Colonic mucosa (tissue), 4 donors: ENCODE data around the gene CHL1. TPM values are rescaled to one million over a fixed set of nuclear protein-coding genes. Genes with fewer than 3 reads are reported as not detected.

ENCODE experiments used
- DNase-seq: peaks from one replicate; pipeline ENCODE4 v3.0.0-alpha.2; 2020
- H3K27ac ChIP-seq: fragments of 200-600 bp; one replicate; pipeline ENCODE4 v1.8.0; 2021
- H3K27me3 ChIP-seq: fragments of 200-600 bp; one replicate; pipeline ENCODE4 v1.8.0; 2021
- H3K36me3 ChIP-seq: fragments of 200-600 bp; one replicate; pipeline ENCODE4 v1.8.0; 2021
- H3K4me1 ChIP-seq: fragments of 200-600 bp; one replicate; pipeline ENCODE4 v1.8.0; 2021; ENCODE audit warnings: mild to moderate bottlenecking
- H3K4me3 ChIP-seq: fragments of 200-600 bp; one replicate; pipeline ENCODE4 v1.8.0; 2021
- H3K9ac ChIP-seq, 2 donors: one replicate each; pipeline ENCODE4 v1.7.0; 2013; ENCODE audit warnings: control low read depth in 2 of 2, low read depth in 2 of 2, low read length in 2 of 2
- H3K9me3 ChIP-seq: fragments of 200-600 bp; one replicate; pipeline ENCODE4 v1.8.0; 2021
- intact Hi-C: fragments of 100-400 bp; cut with DNase I; formaldehyde crosslinking; loops from one replicate; pipeline ENCODE4 v1.14.1; 2022
- total RNA-seq, 2 donors: library from RNA; stranded (reverse); fragmentation: NEBNext Ultra II Directional in 1 of 2; extraction: Animal tissue kit (Norgen Biotek cat#: 25700) in 1 of 2; gene quantifications; one replicate each; pipeline ENCODE4 v1.2.1, GENCODE V29; 2021
- TF ChIP-seq, protein P1 (sequence below): fragments of 200-600 bp; IDR thresholded peaks from one replicate; pipeline ENCODE4 v1.8.0; 2022; ENCODE audit warnings: antibody characterized with exemption, mild to moderate bottlenecking
- donor health status: healthy.
- donor health status: DM: no; HTN: no; CAD: no.
- donor health status: DM: no; HTN: no; CAD: no.

The CHL1 gene
- total RNA-seq, 2 donors from 2014 or later: 2.9 to 7.5 TPM

DNA sequence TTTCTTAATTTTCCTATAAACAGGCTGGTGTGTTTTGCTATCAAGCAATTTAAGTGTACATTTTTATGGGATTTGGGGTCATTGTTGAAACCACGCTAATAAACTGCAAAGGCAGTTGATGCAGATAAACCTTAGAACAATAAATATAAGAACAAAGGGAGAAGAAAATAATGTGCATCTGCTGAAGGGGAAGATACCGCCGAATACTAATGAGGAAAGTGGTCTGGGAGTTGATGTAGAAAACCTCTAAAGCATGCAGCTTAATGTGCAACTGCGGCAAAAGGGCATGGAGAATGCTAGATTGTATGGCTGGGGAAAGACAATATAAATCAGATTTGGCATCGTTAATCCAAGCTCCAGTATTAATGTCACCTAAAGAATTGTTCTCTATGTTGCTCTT lies 29.8 kb upstream of the CHL1 start:
- intact Hi-C loops: no loop called here
- Histone ChIP-seq H3K9ac (no peak overlapping the region), H3K4me1 (no peaks in the 10 kb centered on the region), H3K4me3 (no peak overlapping the region), H3K9me3 (no peaks in the 10 kb centered on the region), H3K36me3 (no peaks in the 10 kb centered on the region), H3K27me3 (no peaks in the 10 kb centered on the region), H3K27ac (no peak overlapping the region)
- TF ChIP-seq, protein P1, sequence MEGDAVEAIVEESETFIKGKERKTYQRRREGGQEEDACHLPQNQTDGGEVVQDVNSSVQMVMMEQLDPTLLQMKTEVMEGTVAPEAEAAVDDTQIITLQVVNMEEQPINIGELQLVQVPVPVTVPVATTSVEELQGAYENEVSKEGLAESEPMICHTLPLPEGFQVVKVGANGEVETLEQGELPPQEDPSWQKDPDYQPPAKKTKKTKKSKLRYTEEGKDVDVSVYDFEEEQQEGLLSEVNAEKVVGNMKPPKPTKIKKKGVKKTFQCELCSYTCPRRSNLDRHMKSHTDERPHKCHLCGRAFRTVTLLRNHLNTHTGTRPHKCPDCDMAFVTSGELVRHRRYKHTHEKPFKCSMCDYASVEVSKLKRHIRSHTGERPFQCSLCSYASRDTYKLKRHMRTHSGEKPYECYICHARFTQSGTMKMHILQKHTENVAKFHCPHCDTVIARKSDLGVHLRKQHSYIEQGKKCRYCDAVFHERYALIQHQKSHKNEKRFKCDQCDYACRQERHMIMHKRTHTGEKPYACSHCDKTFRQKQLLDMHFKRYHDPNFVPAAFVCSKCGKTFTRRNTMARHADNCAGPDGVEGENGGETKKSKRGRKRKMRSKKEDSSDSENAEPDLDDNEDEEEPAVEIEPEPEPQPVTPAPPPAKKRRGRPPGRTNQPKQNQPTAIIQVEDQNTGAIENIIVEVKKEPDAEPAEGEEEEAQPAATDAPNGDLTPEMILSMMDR: no peak
- no peak for DNase-seq

DNA sequence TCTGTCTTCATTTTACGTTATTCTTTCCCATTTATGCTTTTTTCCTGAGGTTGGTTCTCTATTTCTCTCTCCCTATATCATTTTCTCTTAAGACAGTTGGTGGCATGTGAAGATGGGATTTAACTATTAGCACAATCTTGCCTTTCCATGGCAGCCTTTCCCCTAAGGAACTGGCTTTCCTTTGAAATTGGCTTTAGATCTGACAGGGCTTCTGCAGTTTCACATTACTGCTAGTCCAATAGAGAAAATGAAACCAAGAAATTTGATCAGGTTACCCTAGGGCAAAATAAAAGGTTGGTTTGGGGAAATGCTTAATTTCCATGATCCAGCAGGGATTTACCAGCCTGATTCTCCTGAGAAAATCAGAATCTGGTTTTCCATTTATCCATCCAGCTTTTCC lies 22.7 kb upstream of the CHL1 start:
- Histone ChIP-seq H3K36me3 (no peaks in the 10 kb centered on the region), H3K9ac (no peak overlapping the region), H3K4me3 (no peak overlapping the region), H3K9me3 (no peaks in the 10 kb centered on the region), H3K27ac (no peak overlapping the region), H3K27me3 (no peaks in the 10 kb centered on the region), H3K4me1 (no peaks in the 10 kb centered on the region)
- TF ChIP-seq, protein P1: no peak
- intact Hi-C loops: no loop called here
- no peak for DNase-seq

DNA sequence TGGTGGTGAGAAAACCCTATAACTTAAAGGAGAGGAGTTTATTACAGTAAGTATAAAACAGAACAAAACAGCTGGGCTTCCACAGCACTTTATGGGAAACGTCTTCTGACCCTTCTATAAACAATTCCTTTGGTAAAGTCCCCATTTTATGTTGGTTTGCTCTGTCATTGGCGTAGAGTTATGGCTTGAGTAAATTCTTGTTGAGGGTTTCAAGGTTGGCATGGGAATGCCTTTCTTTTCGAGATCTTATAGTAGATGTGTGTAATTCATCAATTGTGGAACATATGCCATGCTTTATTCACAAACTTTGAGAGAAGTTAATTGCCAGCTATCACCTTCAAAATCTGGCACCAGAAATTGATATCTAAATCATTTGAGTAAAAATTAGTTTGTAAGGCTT lies 11.6 kb upstream of the CHL1 start:
- Histone ChIP-seq H3K4me3 (no peak overlapping the region), H3K27me3 (no peaks in the 10 kb centered on the region), H3K36me3 (no peaks in the 10 kb centered on the region), H3K9me3 (no peaks in the 10 kb centered on the region), H3K27ac (no peak overlapping the region), H3K4me1 (no peaks in the 10 kb centered on the region), H3K9ac (no peak overlapping the region)
- intact Hi-C loops: no loop called here
- DNase-seq: no peak
- TF ChIP-seq, protein P1: no peak

DNA sequence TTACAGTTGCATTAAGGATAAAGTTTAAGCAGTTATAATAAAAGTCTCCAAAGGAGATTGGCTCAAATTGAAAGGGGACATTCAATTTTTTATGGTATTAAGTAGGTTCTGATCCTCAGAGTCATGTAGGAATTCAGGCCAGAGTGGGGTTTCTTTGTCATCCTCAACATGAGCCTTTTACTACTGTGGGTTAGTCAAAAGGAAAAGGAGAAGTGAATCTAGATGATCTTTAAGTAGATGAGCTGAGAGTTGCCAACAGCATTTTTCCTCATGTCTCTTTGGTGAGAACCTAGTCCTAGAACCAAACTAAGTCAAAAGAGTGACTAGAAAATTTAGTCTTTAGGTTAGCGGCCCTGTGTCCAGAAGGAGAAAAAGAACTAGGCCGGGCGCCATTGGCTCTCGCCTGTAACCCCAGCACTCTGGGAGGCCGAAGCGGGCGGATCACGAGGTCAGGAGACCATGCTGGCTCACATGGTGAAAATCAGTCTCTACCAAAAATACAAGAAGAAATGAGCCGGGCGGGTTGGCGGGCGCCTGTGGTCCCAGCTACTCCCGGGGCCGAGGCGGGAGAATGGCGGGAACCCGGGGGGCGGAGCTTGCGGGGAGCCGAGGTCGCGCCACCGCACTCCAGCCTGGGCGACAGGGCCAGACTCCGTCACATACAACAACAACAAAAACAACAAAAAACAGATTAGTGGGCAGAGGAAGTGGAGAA lies 4.2 kb upstream of the CHL1 start:
- Histone ChIP-seq H3K9ac (no peak overlapping the region), H3K36me3 (no peaks in the 10 kb centered on the region), H3K27me3 (peaks cover 4% of the 10 kb centered on the region), H3K4me1 (no peaks in the 10 kb centered on the region), H3K9me3 (no peaks in the 10 kb centered on the region), H3K27ac (no peak overlapping the region), H3K4me3 (no peak overlapping the region)
- no peak for DNase-seq
- TF ChIP-seq, protein P1: no peak
- intact Hi-C loops: no loop called here

DNA sequence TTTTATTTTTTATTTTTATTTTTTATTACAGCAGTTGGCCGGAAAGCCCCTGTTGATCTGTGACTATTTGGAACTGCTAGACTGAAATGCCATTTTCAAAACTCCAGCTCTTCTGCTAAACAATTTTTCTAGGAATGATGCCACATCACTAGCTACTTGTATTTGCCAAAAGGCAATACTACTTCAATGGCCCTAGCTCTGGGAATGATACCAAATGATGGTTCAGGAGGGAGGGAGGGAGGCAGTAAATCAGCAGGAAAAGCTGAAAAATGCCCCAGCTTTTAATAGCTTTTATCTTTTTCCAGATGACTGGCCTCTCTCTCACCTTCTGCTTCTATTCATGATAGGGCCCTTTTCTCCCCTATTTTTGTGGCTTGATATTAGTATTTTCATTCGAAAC lies 2.6 kb upstream of the CHL1 start:
- peaks cover 4% of the 10 kb centered on the region for H3K27me3 ChIP-seq
- TF ChIP-seq, protein P1: no peak
- DNase-seq: no peak
- no peaks in the 10 kb centered on the region for H3K9me3 ChIP-seq
- no peak overlapping the region for H3K27ac ChIP-seq
- H3K4me3 ChIP-seq: no peak overlapping the region
- intact Hi-C loops: no loop called here
- no peaks in the 10 kb centered on the region for H3K4me1 ChIP-seq
- H3K36me3 ChIP-seq: no peaks in the 10 kb centered on the region
- H3K9ac ChIP-seq: no peak overlapping the region
